Muscle layer of duodenum (tissue), 2 donors: ENCODE data around the gene LDLRAD4.
"Not testable (repeated sequence)": the region's sequence is repeated elsewhere in the genome, so short reads cannot be mapped to it uniquely, and the experiment has no call there.

Experiments used
- H3K27ac ChIP-seq: one replicate; pipeline ENCODE4 v1.7.0; 2013; ENCODE audit warnings: mild to moderate bottlenecking, low read length
- H3K27me3 ChIP-seq: one replicate; pipeline ENCODE4 v1.7.0; 2013; ENCODE audit warnings: low read depth, mild to moderate bottlenecking, control low read depth, low read length
- H3K36me3 ChIP-seq, 2 donors: one replicate each; pipeline ENCODE4 v1.7.0; 2013; ENCODE audit warnings: low read length in 2 of 2, control low read depth in 1 of 2, mild to moderate bottlenecking in 1 of 2; ENCODE audit not compliant: insufficient read depth in 2 of 2, control insufficient read depth in 1 of 2
- H3K4me1 ChIP-seq, 2 donors: one replicate each; pipeline ENCODE4 v1.7.0; 2013; ENCODE audit warnings: low read length in 2 of 2, mild to moderate bottlenecking in 2 of 2, control low read depth in 1 of 2, moderate library complexity in 1 of 2; ENCODE audit not compliant: insufficient read depth in 2 of 2, control insufficient read depth in 1 of 2
- H3K4me3 ChIP-seq, 2 donors: one replicate each; pipeline ENCODE4 v1.7.0; 2013; ENCODE audit warnings: low read length in 2 of 2, low read depth in 1 of 2, mild to moderate bottlenecking in 1 of 2
- H3K9me3 ChIP-seq, 2 donors: one replicate each; pipeline ENCODE4 v1.7.0; 2013; ENCODE audit warnings: low read length in 2 of 2, control low read depth in 1 of 2, mild to moderate bottlenecking in 1 of 2; ENCODE audit not compliant: control insufficient read depth in 1 of 2
- donor health status: healthy.

Gene LDLRAD4

GRCh38 chr18:13660510-13660909 lies 441.9 kb downstream of the LDLRAD4 start:
- Histone ChIP-seq H3K9me3 (no peaks in the 10 kb centered on the region), H3K36me3 (no peaks in the 10 kb centered on the region), H3K27ac (no peak overlapping the region), H3K4me1 (peaks cover 0 to 9% of the 10 kb centered on the region in 2 donors), H3K27me3 (no peaks in the 10 kb centered on the region), H3K4me3 (no peak overlapping the region)

GRCh38 chr18:13661051-13661778 lies 442.7 kb downstream of the LDLRAD4 start:
- Histone ChIP-seq H3K9me3 (no peaks in the 10 kb centered on the region), H3K4me1 (peaks cover 0 to 9% of the 10 kb centered on the region in 2 donors), H3K4me3 (no peak overlapping the region), H3K27me3 (no peaks in the 10 kb centered on the region), H3K36me3 (peaks cover 0 to under 1% of the 10 kb centered on the region in 2 donors), H3K27ac (no peak overlapping the region)

- no peaks in the 10 kb centered on the region for H3K27me3 ChIP-seq
These were observed 443.3 kb downstream of the LDLRAD4 start for GRCh38 chr18:13661779-13662256.

GRCh38 chr18:13672657-13673056 lies 454.1 kb downstream of the LDLRAD4 start:
- H3K36me3 ChIP-seq, result peaks cover 0 to 3% of the 10 kb centered on the region in 2 donors
- H3K9me3 ChIP-seq, result no peaks in the 10 kb centered on the region
- no peak overlapping the region for H3K27ac ChIP-seq
- no peaks in the 10 kb centered on the region for H3K4me1 ChIP-seq
- H3K4me3 ChIP-seq, result no peak overlapping the region
- no peaks in the 10 kb centered on the region for H3K27me3 ChIP-seq

More at GRCh38 chr18:13661779-13662256, 443.3 kb downstream of the LDLRAD4 start:
- H3K36me3 ChIP-seq, result peaks cover 0 to 6% of the 10 kb centered on the region in 2 donors
- H3K9me3 ChIP-seq, result no peaks in the 10 kb centered on the region
- peaks cover 0 to 9% of the 10 kb centered on the region in 2 donors for H3K4me1 ChIP-seq
- no peak overlapping the region for H3K4me3 ChIP-seq
- H3K27ac ChIP-seq, result no peak overlapping the region

GRCh38 chr18:13676471-13676870 lies 457.9 kb downstream of the LDLRAD4 start:
- Histone ChIP-seq H3K4me1 (peaks cover 0 to 18% of the 10 kb centered on the region in 2 donors), H3K4me3 (no peak overlapping the region), H3K36me3 (no peaks in the 10 kb centered on the region), H3K9me3 (no peaks in the 10 kb centered on the region), H3K27ac (no peak overlapping the region), H3K27me3 (no peaks in the 10 kb centered on the region)

- H3K4me3 ChIP-seq, H3K9me3 ChIP-seq, H3K27me3 ChIP-seq, H3K27ac ChIP-seq, H3K36me3 ChIP-seq: not testable (repeated sequence)
- peaks cover 0 to 18% of the 10 kb centered on the region in 2 donors for H3K4me1 ChIP-seq
These were observed 458.8 kb downstream of the LDLRAD4 start for GRCh38 chr18:13677350-13677749.

- Histone ChIP-seq H3K36me3 (no peaks in the 10 kb centered on the region), H3K27ac (no peak overlapping the region), H3K4me3 (no peak overlapping the region), H3K4me1 (peaks cover 0 to 18% of the 10 kb centered on the region in 2 donors), H3K9me3 (no peaks in the 10 kb centered on the region), H3K27me3 (no peaks in the 10 kb centered on the region)
These were observed 462.1 kb downstream of the LDLRAD4 start for GRCh38 chr18:13680612-13681011.

GRCh38 chr18:13681701-13682100 lies 463.1 kb downstream of the LDLRAD4 start:
- H3K4me3 ChIP-seq, result no peak overlapping the region
- H3K9me3 ChIP-seq, result no peaks in the 10 kb centered on the region
- H3K4me1 ChIP-seq, result peaks cover 0 to 18% of the 10 kb centered on the region in 2 donors
- H3K27ac ChIP-seq, result no peak overlapping the region
- no peaks in the 10 kb centered on the region for H3K27me3 ChIP-seq
- no peaks in the 10 kb centered on the region for H3K36me3 ChIP-seq

GRCh38 chr18:13684546-13684945 lies 466.0 kb downstream of the LDLRAD4 start:
- H3K27ac ChIP-seq, result no peak overlapping the region
- peaks cover 0 to 7% of the 10 kb centered on the region in 2 donors for H3K4me1 ChIP-seq

GRCh38 chr18:13688191-13689136 lies 469.9 kb downstream of the LDLRAD4 start:
- Histone ChIP-seq H3K9me3 (no peaks in the 10 kb centered on the region), H3K27me3 (no peaks in the 10 kb centered on the region), H3K4me1 (no peaks in the 10 kb centered on the region), H3K4me3 (no peak overlapping the region), H3K36me3 (no peaks in the 10 kb centered on the region), H3K27ac (no peak overlapping the region)

More at GRCh38 chr18:13684546-13684945, 466.0 kb downstream of the LDLRAD4 start:
- Histone ChIP-seq H3K27me3 (no peaks in the 10 kb centered on the region), H3K4me3 (no peak overlapping the region), H3K36me3 (no peaks in the 10 kb centered on the region), H3K9me3 (no peaks in the 10 kb centered on the region)

GRCh38 chr18:13690060-13690459 lies 471.5 kb downstream of the LDLRAD4 start:
- H3K9me3 ChIP-seq, H3K27me3 ChIP-seq, H3K36me3 ChIP-seq, H3K27ac ChIP-seq, H3K4me3 ChIP-seq, H3K4me1 ChIP-seq: not testable (repeated sequence)
